Measurements from ENCODE around the gene SYP. TPM values are rescaled to one million over a fixed set of nuclear protein-coding genes. Genes with fewer than 3 reads are reported as not detected.

The SYP gene
- total and polyA plus RNA-seq, 9 of the 15 experiments (the other 6 are each of a cell fraction or from before 2014, with no cell fraction given), result 0.48 to 5.1 (median 2.6) TPM

GRCh38 chrX:49191574-49192011 lies 8.4 kb downstream of the SYP start (continued):
- TF ChIP-seq KLF13 (tag; IDR thresholded peaks at IDR 0.05; ENCODE audit: borderline replicate concordance, low read depth) (0 out of 2 replicates have a peak, but pooled peaks have one; percentile 18), SMAD4 (CRISPR knock-in tag; conservative IDR thresholded peaks at IDR 0.05) (0 out of 2 replicates have a peak, but pooled peaks have one; percentile 33), EGR1 (conservative IDR thresholded peaks at IDR 0.05) (0 out of 2 replicates have a peak, but pooled peaks have one; percentile 11), RBBP5 (IDR thresholded peaks at IDR 0.05; ENCODE audit: borderline replicate concordance, insufficient read depth, low read length, poor library complexity, severe bottlenecking) (peak; percentile 34)

DNA sequence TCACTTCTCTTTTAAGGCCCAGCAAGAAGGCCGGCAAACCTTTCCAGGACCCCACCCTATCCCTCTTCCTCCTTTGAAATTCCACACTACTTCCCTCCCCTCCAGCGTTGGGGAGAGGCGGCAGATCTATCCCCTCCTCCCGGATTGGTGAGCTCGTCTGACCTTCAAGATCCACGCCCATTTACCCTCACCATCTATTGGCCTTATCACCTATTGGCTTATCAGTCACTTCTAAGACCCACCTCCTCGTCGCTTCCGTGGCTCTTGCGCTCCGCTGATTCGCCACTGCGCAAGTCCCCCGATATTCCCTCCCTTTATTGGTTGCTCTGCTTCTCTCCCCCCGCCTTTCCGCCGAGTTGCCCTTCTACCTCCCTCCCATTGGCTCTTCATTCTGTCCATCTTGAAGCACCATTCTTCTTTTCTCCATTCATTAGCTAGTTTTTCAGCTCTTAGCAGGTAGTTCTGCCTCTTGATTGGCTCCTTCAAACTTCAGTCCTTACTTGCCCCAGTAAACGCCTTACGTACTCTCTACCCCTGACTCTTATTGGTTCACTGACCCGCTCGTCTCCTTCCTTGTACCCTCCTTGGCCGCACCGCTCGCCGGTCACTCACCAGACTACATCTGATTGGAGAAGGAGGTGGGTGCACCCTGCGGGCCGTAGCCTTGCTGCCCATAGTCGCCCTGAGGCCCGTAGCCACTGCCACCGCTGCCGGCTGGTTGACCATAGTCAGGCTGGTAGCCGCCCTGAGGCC lies 9.0 kb downstream of the SYP start:
- H3K9me3 ChIP-seq (replicated peaks; ENCODE audit: control insufficient read depth, insufficient read depth, low read depth, low read length), result no peaks in the 10 kb centered on the region
- POLR2A ChIA-PET, result interaction anchor here (0.6 to 1.4 kb wide), 10 partner anchors 11 to 1704 kb away, joined by 3 to 7 read pairs (median 4); partner anchors contain the start of gene OTUD5
- under 1% methylated on average over 19 of the region's 32 CpGs for WGBS (ENCODE audit: insufficient coverage, low coverage, missing lambda C conversion rate)
- H3K9me1 ChIP-seq (ENCODE audit: control insufficient read depth, insufficient read depth, low read length), result no peaks in the 10 kb centered on the region
- H3K4me1 ChIP-seq (replicated peaks in 1 of 2; ENCODE audit: control insufficient read depth in 2 of 2, insufficient read depth in 2 of 2, low read length in 2 of 2), result peaks cover 41 to 48% of the 10 kb centered on the region in 2 experiments
- H3K79me2 ChIP-seq (ENCODE audit: control insufficient read depth, insufficient read depth, low read length), result peaks cover 19% of the 10 kb centered on the region; the same call in 2 of the 3 replicates
- no peaks in the 10 kb centered on the region for H3K36me3 ChIP-seq (ENCODE audit: control insufficient read depth, insufficient read depth, low read length)
- peak overlapping the region; percentile 91 for H2AFZ ChIP-seq (ENCODE audit: low read depth, low read length)
- CTCF ChIA-PET (ENCODE audit: low intra/inter-chr PET ratio), result no interaction called here
- H3K27me3 ChIP-seq (ENCODE audit: control insufficient read depth in 2 of 2, insufficient read depth in 2 of 2, low read length in 2 of 2), result no peaks in the 10 kb centered on the region
- H3K4me2 ChIP-seq (ENCODE audit: insufficient read depth, low read length), result peak overlapping the region; percentile 80
- peak overlapping the region; percentile 89 for H3K4me3 ChIP-seq
- FAIRE-seq, result peak; percentile 100
- intact Hi-C loops (cut with micrococcal nuclease) (loop anchor here (2.0 to 5.0 kb wide), 2 partner anchors 44 to 92 kb away; no protein-coding TSS in a partner anchor), in situ Hi-C loops (cut with MboI) (no loop called here)
- no TSS peak for BruUV-seq (replicated peaks)
- peak; percentile 84 to 98 (median 90) for DNase-seq (ENCODE audit: extremely low read depth in 1 of 4, low spot score in 3 of 4)
- peak overlapping the region; percentile 81 to 98 for H3K9ac ChIP-seq (ENCODE audit: insufficient read depth in 1 of 2, low read depth in 2 of 2, low read length in 2 of 2)
- peak; percentile 90 for ATAC-seq
- no peaks in the 10 kb centered on the region for H4K20me1 ChIP-seq (replicated peaks; ENCODE audit: control insufficient read depth, insufficient read depth, low read length)
- H3K27ac ChIP-seq (ENCODE audit: extremely low read depth, low read depth, low read length), result peak overlapping the region; percentile 78
- peak; percentile 68; the same call in 1 of the 2 replicates for TF ChIP-seq GABPB1 (CRISPR knock-in tag; IDR thresholded peaks at IDR 0.05)
- TF ChIP-seq ZNF165 (CRISPR knock-in tag; IDR thresholded peaks at IDR 0.05; ENCODE audit: borderline replicate concordance), result no peak
- no peak for TF ChIP-seq SIN3A (IDR thresholded peaks at IDR 0.05; ENCODE audit: borderline replicate concordance in 2 of 2, control insufficient read depth in 1 of 2, low read depth in 2 of 2, low read length in 2 of 2)
- TF ChIP-seq SP2 (IDR thresholded peaks at IDR 0.05; ENCODE audit: extremely low read depth, low read depth, low read length, poor library complexity, severe bottlenecking), result peak; percentile 85
- TF ChIP-seq ZNF644 (tag; IDR thresholded peaks at IDR 0.05; ENCODE audit: low read depth), result no peak
- TF ChIP-seq PURB (CRISPR knock-in tag; IDR thresholded peaks at IDR 0.05; ENCODE audit: low read depth), result no peak
- peak; percentile 85 for TF ChIP-seq HNRNPLL (IDR thresholded peaks at IDR 0.05; ENCODE audit: low read depth, low read length, poor library complexity, severe bottlenecking)
- no peak for TF ChIP-seq HDAC6 (IDR thresholded peaks at IDR 0.05; ENCODE audit: low read depth, low read length)
- no peak for TF ChIP-seq CHAMP1 (IDR thresholded peaks at IDR 0.05)
- no peak for TF ChIP-seq HBP1 (CRISPR knock-in tag; IDR thresholded peaks at IDR 0.05)
